Heart right ventricle (tissue), 16 donors: ENCODE data around the gene CUZD1. TPM values are rescaled to one million over a fixed set of nuclear protein-coding genes. Genes with fewer than 3 reads are reported as not detected.

Experiments
- ATAC-seq, 8 donors: fragments of 200-7000 bp; cut with Tn5 transposase; one replicate each; pipeline ENCODE4 v1.9.1; 2020; ENCODE audit warnings: mild to moderate bottlenecking in 8 of 8, moderate library complexity in 8 of 8, moderate number of reproducible peaks in 1 of 8
- DNase-seq, 2 donors: peaks; one replicate each; pipeline ENCODE4 v3.0.0-alpha.2; 2020
- H3K27ac ChIP-seq, 10 donors: fragments of 200-600 bp; sonication (generic) in 2 of 10; one replicate each; pipeline versions ENCODE4 v1.5.0 to v1.8.0; 2020 to 2022; ENCODE audit warnings: mild to moderate bottlenecking in 3 of 10
- H3K27me3 ChIP-seq, 7 donors: fragments of 200-600 bp; one replicate each; pipeline ENCODE4 v1.8.0; 2021 to 2022; ENCODE audit warnings: mild to moderate bottlenecking in 2 of 7
- H3K36me3 ChIP-seq, 9 donors: fragments of 200-600 bp; sonication (generic) in 1 of 9; one replicate each; pipeline versions ENCODE4 v1.5.0 to v1.8.0; 2020 to 2022; ENCODE audit warnings: mild to moderate bottlenecking in 2 of 9
- H3K4me1 ChIP-seq, 9 donors: fragments of 200-600 bp; sonication (generic) in 1 of 9; one replicate each; pipeline versions ENCODE4 v1.5.0 to v1.8.0; 2020 to 2022; ENCODE audit warnings: mild to moderate bottlenecking in 4 of 9
- H3K4me3 ChIP-seq, 10 donors: fragments of 200-600 bp; sonication (generic) in 2 of 10; one replicate each; pipeline versions ENCODE4 v1.5.0 to v1.8.0; 2020 to 2022; ENCODE audit warnings: mild to moderate bottlenecking in 7 of 10, moderate library complexity in 2 of 10
- H3K9me3 ChIP-seq, 11 donors: fragments of 200-600 bp in 10 of 11; sonication (generic) in 2 of 11; one replicate each; pipeline versions ENCODE4 v1.5.0 to v1.8.0; 2013 to 2022; ENCODE audit warnings: mild to moderate bottlenecking in 2 of 11, control low read depth in 1 of 11, moderate library complexity in 1 of 11
- WGBS, 2 donors: extraction: QIAGEN DNeasy Blood & Tissue Kit; methylation state at CpG; one replicate each; pipeline ENCODE4 v1.1.7; 2013; ENCODE audit warnings: inconsistent platforms in 1 of 2; 5-methylcytosine and 5-hydroxymethylcytosine counted together
- intact Hi-C, 10 donors: fragments of 100-400 bp; cut with DNase I; formaldehyde crosslinking; loops; one replicate each; pipeline versions ENCODE4 v1.11.1 to v1.14.2; 2022
- polyA plus RNA-seq, 2 donors: library from polyadenylated mRNA; stranded (reverse); fragments of 200-250 nt; gene quantifications; one replicate each; pipeline ENCODE4 v1.2.3, GENCODE V29; 2013
- total RNA-seq, 10 donors: library from RNA; stranded (reverse); fragmentation: NEBNext Ultra II Directional in 3 of 10; extraction: Animal tissue kit (Norgen Biotek cat#: 25700) in 3 of 10; gene quantifications; one replicate each; pipeline versions ENCODE4 v1.2.1 to v1.2.4, GENCODE V29; 2021 to 2023
- TF ChIP-seq, protein P1 (sequence below), 9 donors: fragments of 200-600 bp; sonication (generic) in 2 of 9; IDR thresholded peaks; one replicate each; pipeline versions ENCODE4 v1.5.0 to v1.8.0; 2021 to 2022; ENCODE audit warnings: antibody characterized with exemption in 9 of 9, mild to moderate bottlenecking in 5 of 9, moderate library complexity in 1 of 9
- donor health status: Arrhythmogenic right ventricular cardiomyopathy.
- donor health status: ischemic (EF 13 %, LVEDD 7.1; RV severe dilation, severe dysfunction).
- donor health status: healthy with polysubstance abuse.
- donor health status: DM: no; HTN: yes; CAD: no.
- donor health status: DM: no; HTN: no; CAD: no.
- donor health status: ischemic (EF 25% LVEDD 6.9; RV normal size, moderate dysfunction).
- donor health status: ischemic (EF 25% LVEDD 5.7; RV mildly dilated, moderate dysfunction).
- donor health status: healthy.
- donor health status: DM: yes; HTN: yes; CAD: no.
- donor health status: Ischemic cardiomyopathy.
- donor health status: ischemic (EF 35%, LVEDD 5.7; RV mildly dilated, moderate dysfunction).
- donor health status: nonischemic (EF 11% LVEDD 7.7; RV severe dilation, severe dysfunction).
- donor health status: DM: yes; HTN: yes; CAD: no.
- donor health status: PGD.
- donor health status: ischemic (EF 29% LVEDD 5.4; RV normal size, mild dysfunction).
- donor health status: nonischemic (EF 23%, LVEDD 6.1; RV moderate dilation, normal function).

Gene CUZD1
- total and polyA plus RNA-seq, 12 donors, result 0.13 to 1.1 (median 0.24) TPM

DNA sequence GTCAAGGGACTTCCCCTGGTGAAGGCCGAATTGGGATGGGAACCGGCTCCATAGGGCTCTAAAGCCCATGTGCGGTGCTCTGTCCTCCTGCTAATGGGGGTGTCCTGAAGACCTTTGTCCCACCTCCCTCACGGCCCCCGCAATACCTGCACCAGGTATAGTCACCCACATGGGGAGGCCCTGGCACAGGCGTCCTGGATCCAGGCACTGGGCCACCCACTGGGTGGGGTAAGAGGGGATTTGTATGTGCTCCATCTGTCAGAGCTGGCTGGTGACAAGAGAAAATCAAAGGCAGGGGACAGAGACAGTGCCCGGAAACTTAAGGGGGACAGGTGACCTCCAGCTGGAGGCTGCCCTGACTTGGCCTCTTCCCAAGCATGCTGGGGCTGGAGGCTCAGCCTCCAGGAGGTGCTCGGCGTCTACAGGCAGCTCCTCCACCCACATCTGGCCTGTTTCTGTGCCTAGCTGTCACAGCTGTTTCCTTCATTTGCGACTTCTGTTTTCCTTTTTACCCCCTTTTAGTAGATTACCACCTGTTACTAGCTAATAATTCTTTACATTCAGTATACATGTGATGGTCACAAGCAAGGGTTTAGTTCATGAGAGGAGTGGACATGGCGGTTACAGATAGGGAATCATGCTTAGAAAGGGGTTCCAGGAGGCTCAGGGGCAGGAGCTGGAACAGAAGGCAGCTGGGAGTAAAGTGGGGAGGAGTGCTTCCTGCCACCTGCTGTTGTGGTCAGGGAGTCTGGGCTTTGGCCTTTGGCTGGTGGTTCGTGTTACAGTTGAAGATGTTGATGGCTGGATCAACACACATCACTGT, 2.3 kb upstream of the CUZD1 start:
- Histone ChIP-seq H3K27me3 (no peaks in the 10 kb centered on the region), H3K4me3 (no peak overlapping the region), H3K4me1 (peaks cover 0 to 3% (median 0%) of the 10 kb centered on the region in 9 donors), H3K36me3 (peaks cover 0 to 11% (median 0%) of the 10 kb centered on the region in 9 donors), H3K27ac (no peak overlapping the region), H3K9me3 (peaks cover 0 to 17% (median 2%) of the 10 kb centered on the region in 11 donors)
- ATAC-seq (peak in 3 of 8 donors; percentile 29 to 88 (median 47)), DNase-seq (peak in 1 of 2 donors; percentile 12)
- TF ChIP-seq, protein P1, sequence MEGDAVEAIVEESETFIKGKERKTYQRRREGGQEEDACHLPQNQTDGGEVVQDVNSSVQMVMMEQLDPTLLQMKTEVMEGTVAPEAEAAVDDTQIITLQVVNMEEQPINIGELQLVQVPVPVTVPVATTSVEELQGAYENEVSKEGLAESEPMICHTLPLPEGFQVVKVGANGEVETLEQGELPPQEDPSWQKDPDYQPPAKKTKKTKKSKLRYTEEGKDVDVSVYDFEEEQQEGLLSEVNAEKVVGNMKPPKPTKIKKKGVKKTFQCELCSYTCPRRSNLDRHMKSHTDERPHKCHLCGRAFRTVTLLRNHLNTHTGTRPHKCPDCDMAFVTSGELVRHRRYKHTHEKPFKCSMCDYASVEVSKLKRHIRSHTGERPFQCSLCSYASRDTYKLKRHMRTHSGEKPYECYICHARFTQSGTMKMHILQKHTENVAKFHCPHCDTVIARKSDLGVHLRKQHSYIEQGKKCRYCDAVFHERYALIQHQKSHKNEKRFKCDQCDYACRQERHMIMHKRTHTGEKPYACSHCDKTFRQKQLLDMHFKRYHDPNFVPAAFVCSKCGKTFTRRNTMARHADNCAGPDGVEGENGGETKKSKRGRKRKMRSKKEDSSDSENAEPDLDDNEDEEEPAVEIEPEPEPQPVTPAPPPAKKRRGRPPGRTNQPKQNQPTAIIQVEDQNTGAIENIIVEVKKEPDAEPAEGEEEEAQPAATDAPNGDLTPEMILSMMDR (IDR thresholded peaks at IDR 0.05), result no peak
- 78 to 85% methylated on average over 12 of the region's 12 CpGs for WGBS, 2 donors
- intact Hi-C loops, result no loop called here

DNA sequence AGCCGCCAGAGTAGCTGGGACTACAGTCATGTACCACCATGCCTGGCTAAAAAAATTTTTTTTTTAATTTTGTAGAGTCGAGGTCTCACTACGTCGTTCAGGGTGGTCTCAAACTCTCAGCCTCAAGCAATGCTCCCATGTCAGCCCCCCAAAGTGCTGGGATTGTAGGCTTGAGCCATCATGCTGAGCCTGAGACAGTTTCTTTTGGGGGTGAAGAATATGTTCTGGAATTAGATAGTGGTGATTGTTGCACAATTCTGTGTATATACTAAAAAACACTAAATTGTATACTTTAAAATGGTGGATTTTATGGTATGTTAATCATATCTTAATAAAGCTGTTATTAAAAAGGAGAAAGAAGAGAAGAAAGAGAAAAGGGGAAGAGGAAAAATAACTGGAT, 1.5 kb downstream of the CUZD1 start:
- intact Hi-C loops, result no loop called here
- Histone ChIP-seq H3K27me3 (no peaks in the 10 kb centered on the region), H3K4me3 (no peak overlapping the region), H3K4me1 (no peaks in the 10 kb centered on the region), H3K27ac (no peak overlapping the region), H3K36me3 (peaks cover 0 to 4% (median 0%) of the 10 kb centered on the region in 9 donors), H3K9me3 (peaks cover 0 to 25% (median 4%) of the 10 kb centered on the region in 11 donors)
- 96 to 97% methylated on average over 4 of the region's 4 CpGs for WGBS, 2 donors
- DNase-seq (no peak), ATAC-seq (no peak)
- TF ChIP-seq, protein P1 (IDR thresholded peaks at IDR 0.05), result no peak

DNA sequence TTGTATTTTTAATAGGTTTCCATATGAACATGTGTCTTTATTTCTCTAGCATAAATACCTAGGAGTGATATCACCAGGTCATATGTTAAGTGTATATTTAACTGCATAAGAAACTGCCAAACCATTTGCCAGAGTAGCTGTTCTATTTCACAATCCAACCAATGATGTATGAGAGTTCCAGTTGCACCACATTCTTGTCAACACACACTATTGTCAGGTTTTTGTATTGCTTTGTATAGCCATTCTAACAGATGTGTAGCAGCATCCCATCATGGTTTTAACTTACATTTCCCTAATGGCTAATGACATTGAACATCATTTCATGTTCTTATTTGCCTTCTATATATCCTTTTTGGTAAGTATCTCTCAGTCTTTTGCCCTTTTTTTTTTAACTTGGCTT, 4.1 kb downstream of the CUZD1 start:
- no peak for DNase-seq
- H3K36me3 ChIP-seq, result peaks cover 0 to 16% (median 0%) of the 10 kb centered on the region in 9 donors
- ATAC-seq, result no peak
- no peak overlapping the region for H3K4me3 ChIP-seq
- intact Hi-C loops, result no loop called here
- H3K27me3 ChIP-seq, result no peaks in the 10 kb centered on the region
- peaks cover 0 to 25% (median 4%) of the 10 kb centered on the region in 11 donors for H3K9me3 ChIP-seq
- H3K27ac ChIP-seq, result no peak overlapping the region
- TF ChIP-seq, protein P1 (IDR thresholded peaks at IDR 0.05), result no peak
- no peaks in the 10 kb centered on the region for H3K4me1 ChIP-seq

DNA sequence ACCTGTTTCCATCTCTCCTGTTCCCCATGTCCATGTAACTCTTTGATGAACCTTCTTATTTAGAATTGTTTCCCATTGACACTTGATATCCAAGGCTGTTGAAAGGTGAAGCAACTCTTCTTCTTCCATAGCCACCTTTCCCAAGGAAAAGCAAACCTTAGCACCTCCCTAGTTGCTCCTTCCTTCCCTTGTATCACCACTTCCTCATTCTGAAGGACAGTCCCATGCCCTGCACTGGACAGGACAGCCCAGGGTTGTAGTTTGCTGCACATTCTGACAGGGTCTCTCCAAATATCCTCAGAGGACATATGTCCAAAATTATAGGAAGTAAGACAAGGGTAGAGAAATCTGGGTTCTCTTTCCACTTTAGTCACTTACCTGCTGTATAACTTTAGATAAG, 6.2 kb downstream of the CUZD1 start:
- H3K36me3 ChIP-seq, result peaks cover 0 to 27% (median 0%) of the 10 kb centered on the region in 9 donors
- no peaks in the 10 kb centered on the region for H3K27me3 ChIP-seq
- TF ChIP-seq, protein P1 (IDR thresholded peaks at IDR 0.05), result no peak
- no peak overlapping the region for H3K27ac ChIP-seq
- DNase-seq, result no peak
- intact Hi-C loops, result no loop called here
- H3K4me3 ChIP-seq, result no peak overlapping the region
- no peaks in the 10 kb centered on the region for H3K4me1 ChIP-seq
- H3K9me3 ChIP-seq, result peaks cover 0 to 25% (median 4%) of the 10 kb centered on the region in 11 donors
- no peak for ATAC-seq
